HG02943 (cell line): ENCODE data around the gene SCRN1.

Experiments
- ATAC-seq: cut with Tn5 transposase; IDR thresholded peaks from one replicate; pipeline ENCODE4 v1.9.1; 2021; ENCODE audit warnings: mild to moderate bottlenecking, low read depth, moderate library complexity; ENCODE audit not compliant: unreplicated experiment

Gene SCRN1

GRCh38 chr7:29989257-29989995 lies at the start of gene SCRN1:
Gene SCRN1, minus strand, starts transcription at chr7:29989801. Its CDS starts 20,734 bp downstream, at chr7:29969067.
- no peak for ATAC-seq

- no peak for ATAC-seq
These were observed 48.8 kb upstream of the SCRN1 start for GRCh38 chr7:30038196-30038980.

- ATAC-seq = no peak
These were observed 46.6 kb upstream of the SCRN1 start for GRCh38 chr7:30036220-30036619.

GRCh38 chr7:30034501-30034900 lies 44.9 kb upstream of the SCRN1 start:
- ATAC-seq = no peak

- no peak for ATAC-seq
These were observed 42.9 kb upstream of the SCRN1 start for GRCh38 chr7:30032310-30033125.

GRCh38 chr7:30029696-30030095 lies 40.1 kb upstream of the SCRN1 start:
- ATAC-seq = no peak

- ATAC-seq = peak; percentile 29
These were observed 39.4 kb upstream of the SCRN1 start for GRCh38 chr7:30028749-30029635.

- ATAC-seq = peak; percentile 41
These were observed 38.7 kb upstream of the SCRN1 start, which contains the start of gene PLEKHA8 for GRCh38 chr7:30028216-30028748. Gene PLEKHA8, plus strand, starts transcription at chr7:30028412. Its CDS starts 351 bp downstream, at chr7:30028763.

- no peak for ATAC-seq
These were observed 38.2 kb upstream of the SCRN1 start for GRCh38 chr7:30027740-30028215.

- ATAC-seq = peak; percentile 21
These were observed 37.5 kb upstream of the SCRN1 start for GRCh38 chr7:30027065-30027456.

GRCh38 chr7:30026229-30027064 lies 36.8 kb upstream of the SCRN1 start, which contains the start of gene FKBP14:
Gene FKBP14, minus strand, starts transcription at chr7:30026702. Its CDS starts 194 bp downstream, at chr7:30026508.
- ATAC-seq = peak; percentile 70

GRCh38 chr7:30023524-30023923 lies 33.9 kb upstream of the SCRN1 start:
- no peak for ATAC-seq

- ATAC-seq = no peak
These were observed 33.4 kb upstream of the SCRN1 start for GRCh38 chr7:30022991-30023390.

GRCh38 chr7:30020535-30020934 lies 30.9 kb upstream of the SCRN1 start:
- ATAC-seq = no peak

GRCh38 chr7:30019960-30020359 lies 30.4 kb upstream of the SCRN1 start:
- no peak for ATAC-seq

GRCh38 chr7:30019387-30019786 lies 29.8 kb upstream of the SCRN1 start:
- no peak for ATAC-seq

- no peak for ATAC-seq
These were observed 28.9 kb upstream of the SCRN1 start for GRCh38 chr7:30018451-30018850.

GRCh38 chr7:30012757-30013156 lies 23.2 kb upstream of the SCRN1 start:
- no peak for ATAC-seq
